ENCODE measurements around the gene STXBP3. TPM values are rescaled to one million over a fixed set of nuclear protein-coding genes. Genes with fewer than 3 reads are reported as not detected.

The STXBP3 gene, protein sequence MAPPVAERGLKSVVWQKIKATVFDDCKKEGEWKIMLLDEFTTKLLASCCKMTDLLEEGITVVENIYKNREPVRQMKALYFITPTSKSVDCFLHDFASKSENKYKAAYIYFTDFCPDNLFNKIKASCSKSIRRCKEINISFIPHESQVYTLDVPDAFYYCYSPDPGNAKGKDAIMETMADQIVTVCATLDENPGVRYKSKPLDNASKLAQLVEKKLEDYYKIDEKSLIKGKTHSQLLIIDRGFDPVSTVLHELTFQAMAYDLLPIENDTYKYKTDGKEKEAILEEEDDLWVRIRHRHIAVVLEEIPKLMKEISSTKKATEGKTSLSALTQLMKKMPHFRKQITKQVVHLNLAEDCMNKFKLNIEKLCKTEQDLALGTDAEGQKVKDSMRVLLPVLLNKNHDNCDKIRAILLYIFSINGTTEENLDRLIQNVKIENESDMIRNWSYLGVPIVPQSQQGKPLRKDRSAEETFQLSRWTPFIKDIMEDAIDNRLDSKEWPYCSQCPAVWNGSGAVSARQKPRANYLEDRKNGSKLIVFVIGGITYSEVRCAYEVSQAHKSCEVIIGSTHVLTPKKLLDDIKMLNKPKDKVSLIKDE
- 118 TPM for total RNA-seq

DNA sequence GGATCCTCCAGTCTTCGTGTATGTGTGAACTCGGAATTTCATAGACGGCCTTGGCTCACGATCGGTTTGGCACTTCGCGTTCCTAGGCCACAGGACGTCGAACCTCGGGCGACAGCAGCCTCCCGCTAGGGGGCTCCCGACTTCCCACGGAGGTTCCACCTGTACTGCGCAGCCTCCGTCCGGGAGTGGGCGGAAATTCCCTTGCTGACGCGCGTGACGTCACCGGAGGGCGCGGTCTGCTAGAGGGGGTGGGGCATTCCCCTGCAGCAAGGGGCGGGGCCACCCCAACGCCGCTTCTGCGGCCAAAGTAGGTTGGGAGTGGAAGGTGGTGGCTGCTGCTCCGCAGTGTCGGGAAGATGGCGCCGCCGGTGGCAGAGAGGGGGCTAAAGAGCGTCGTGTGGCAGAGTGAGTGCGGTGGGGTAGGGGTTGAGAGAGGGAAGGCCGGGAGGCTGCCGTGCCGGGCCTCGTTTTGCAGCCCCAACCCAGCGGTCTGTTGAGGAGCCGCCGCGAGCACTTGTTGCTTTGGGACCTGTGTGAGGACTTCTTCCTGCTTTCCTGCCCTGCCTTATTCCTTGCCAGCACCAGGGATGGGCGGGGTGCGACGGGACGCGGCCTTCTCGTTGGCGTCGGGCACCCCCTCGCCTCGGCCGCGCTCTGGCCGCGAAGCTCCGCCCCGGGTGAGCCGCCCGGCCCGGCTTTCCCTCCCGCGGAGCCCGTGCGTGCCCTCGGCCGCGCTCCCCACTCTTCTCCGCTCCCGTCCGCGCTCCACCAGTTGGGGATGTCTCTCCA, at the start of gene STXBP3:
TSS of gene STXBP3 (plus strand) at position 293 of the 789 bp plus-strand sequence. CDS start at position 357, 64 bp downstream.

DNA sequence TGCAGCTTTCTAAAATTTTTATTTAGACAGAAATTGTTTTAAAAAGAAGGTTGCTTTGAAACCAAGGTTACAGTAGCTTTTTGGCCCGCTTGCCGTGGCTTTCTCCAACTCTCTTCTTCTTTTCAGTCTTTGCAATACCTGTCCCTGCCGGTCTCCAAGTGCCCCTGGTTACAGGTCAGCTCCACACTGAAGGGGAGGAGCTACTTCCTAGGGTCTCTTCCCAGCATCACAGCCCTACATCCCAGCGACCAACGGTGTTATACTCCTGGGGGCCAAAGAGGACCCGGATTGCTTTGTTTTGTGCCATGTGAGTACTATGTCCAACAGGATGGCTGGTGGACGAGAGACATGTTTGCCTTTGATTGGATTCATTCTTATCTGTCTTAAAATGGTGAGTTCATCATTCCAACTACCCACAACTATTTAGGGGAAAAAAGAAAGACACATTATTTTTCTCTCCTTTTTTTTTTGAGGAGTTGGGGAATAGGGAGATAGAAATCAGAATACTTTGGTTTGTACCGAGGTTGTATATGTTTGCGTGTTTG, 33.8 kb upstream of the STXBP3 start, which contains the start of gene FNDC7:
TSS of gene FNDC7 (plus strand) at position 303 of the 545 bp plus-strand sequence. CDS start at position 329, 26 bp downstream.

DNA sequence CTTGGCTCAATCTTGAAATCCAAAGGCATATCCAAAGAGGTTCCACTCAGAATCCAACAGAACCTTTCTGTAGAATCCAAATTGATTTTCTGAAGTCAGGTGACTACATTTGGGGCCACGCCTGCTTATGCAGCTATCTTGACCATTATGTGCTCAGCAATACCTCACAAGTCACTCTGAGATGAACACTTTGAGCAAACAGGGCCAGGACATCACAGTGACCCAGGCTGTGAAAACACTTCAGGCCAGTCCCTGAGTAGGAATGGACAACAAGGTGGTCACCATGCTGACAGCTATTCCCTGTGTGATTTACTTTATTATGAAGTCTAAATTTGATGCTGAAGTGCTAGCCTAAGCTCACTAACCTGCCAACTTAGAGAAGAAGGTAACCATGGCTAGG, 110.5 kb downstream of the STXBP3 start, which contains the start of gene AKNAD1:
TSS of gene AKNAD1 (minus strand) at position 101 of the 400 bp plus-strand sequence. CDS start 4,430 bp downstream, outside the sequence.

Other genes with a start within 250 kb of the STXBP3 start
- 43.3 TPM for gene EEIG2, start 186.6 kb upstream of the STXBP3 start, total RNA-seq
- gene HENMT1, start 85.6 kb upstream of the STXBP3 start, total RNA-seq, result 8.1 TPM
- 23.1 TPM for gene PRPF38B, start 54.4 kb upstream of the STXBP3 start, total RNA-seq
- not detected for gene FNDC7, start 33.8 kb upstream of the STXBP3 start, total RNA-seq
- gene AKNAD1, start 110.4 kb downstream of the STXBP3 start, total RNA-seq, result 0.16 TPM
- gene GPSM2, start 130.3 kb downstream of the STXBP3 start, total RNA-seq, result 35.1 TPM
- 49.7 TPM for gene CLCC1, start 216.8 kb downstream of the STXBP3 start, total RNA-seq